Endothelial cell of umbilical vein (primary cell): Measurements from ENCODE around the gene TSC22D1. TPM values are rescaled to one million over a fixed set of nuclear protein-coding genes. Genes with fewer than 3 reads are reported as not detected.

ENCODE experiments used
- BruUV-seq: library from RNA; stranded (reverse); fragments of 400-500 nt; replicated peaks from 2 replicates; lab custom pipeline; 2021; lab: Mats Ljungman, UMichigan
- CTCF ChIA-PET: fragments of 300-600, 350-600 bp; sonication (Branson Sonifier 250); formaldehyde crosslinking; loops from one replicate; lab custom pipeline; 2021; ENCODE audit warnings: antibody characterized with exemption, inconsistent platforms; lab: Charles Lee
- POLR2A ChIA-PET: fragments of 300-600, 350-600 bp; sonication (Branson Sonifier 250); formaldehyde crosslinking; loops from one replicate; lab custom pipeline; 2021; ENCODE audit warnings: antibody characterized with exemption, inconsistent platforms; lab: Charles Lee
- DNase-seq: peaks from one replicate; pipeline ENCODE4 v3.0.0-alpha.2; 2011; ENCODE audit warnings: low read depth, low spot score
- FAIRE-seq: peaks from 2 replicates; lab custom pipeline; 2011; peaks lifted over from hg19 to GRCh38; lab: Jason Lieb, UNC
- H2AFZ ChIP-seq: 2 replicates; pipeline ENCODE4 v1.6.0; 2012; ENCODE audit warnings: low read depth, low read length, control low read depth, inconsistent platforms
- H3K27ac ChIP-seq: 2 replicates; pipeline ENCODE4 v1.5.1; 2011; ENCODE audit warnings: low read depth, mild to moderate bottlenecking, control low read depth, low read length, moderate library complexity; ENCODE audit not compliant: insufficient read depth
- H3K27me3 ChIP-seq, 2 experiments: 2 replicates each; pipeline versions ENCODE4 v1.6.0 to v1.6.1; 2011; ENCODE audit warnings: low read length in 2 of 2, mixed read lengths in 1 of 2; ENCODE audit not compliant: control insufficient read depth in 2 of 2, insufficient read depth in 2 of 2
- H3K36me3 ChIP-seq, 2 experiments: 2 replicates in 1 of 2; 3 replicates in 1 of 2; pipeline ENCODE4 v1.5.1; 2011; ENCODE audit warnings: low read length in 2 of 2, mild to moderate bottlenecking in 1 of 2, moderate library complexity in 1 of 2; ENCODE audit not compliant: control insufficient read depth in 2 of 2, insufficient read depth in 2 of 2; ENCODE audit errors: extremely low read depth in 1 of 2
- H3K4me1 ChIP-seq: 3 replicates; pipeline ENCODE4 v1.5.1; 2011; ENCODE audit warnings: mild to moderate bottlenecking, low read length; ENCODE audit not compliant: control insufficient read depth, insufficient read depth; ENCODE audit errors: extremely low read depth
- H3K4me2 ChIP-seq: 2 replicates; pipeline ENCODE4 v1.6.1; 2011; ENCODE audit warnings: low read length, control low read depth, mixed read lengths; ENCODE audit not compliant: insufficient read depth
- H3K4me3 ChIP-seq, 3 experiments: fragments of 200-600 bp in 1 of 3; sonication (generic), shearing (Covaris generic) in 1 of 3; replicated peaks in 1 of 3; 2 replicates each; pipeline ENCODE4 v1.5.1; 2011 to 2016; ENCODE audit warnings: control low read depth in 3 of 3, low read length in 3 of 3, mild to moderate bottlenecking in 2 of 3, inconsistent platforms in 1 of 3, low read depth in 1 of 3, moderate library complexity in 1 of 3; ENCODE audit not compliant: insufficient read depth in 1 of 3
- H3K79me2 ChIP-seq: 2 replicates; pipeline ENCODE4 v1.6.0; 2012; ENCODE audit warnings: low read length, inconsistent platforms; ENCODE audit not compliant: control insufficient read depth, insufficient read depth
- H3K9ac ChIP-seq: replicated peaks from 2 replicates; pipeline ENCODE3; 2011; ENCODE audit warnings: low read length, control low read depth; ENCODE audit not compliant: insufficient read depth; ENCODE audit errors: extremely low read depth
- H3K9me1 ChIP-seq: replicated peaks from 3 replicates; pipeline ENCODE4 v1.6.0; 2011; ENCODE audit warnings: mild to moderate bottlenecking, low read length; ENCODE audit not compliant: control insufficient read depth, insufficient read depth; ENCODE audit errors: extremely low read depth
- H3K9me3 ChIP-seq: replicated peaks from 2 replicates; pipeline ENCODE4 v1.5.1; 2012; ENCODE audit warnings: low read length, inconsistent platforms; ENCODE audit not compliant: control insufficient read depth, insufficient read depth
- H4K20me1 ChIP-seq: replicated peaks from 2 replicates; pipeline ENCODE3; 2011; ENCODE audit warnings: mild to moderate bottlenecking, low read length; ENCODE audit not compliant: control insufficient read depth, insufficient read depth; ENCODE audit errors: extremely low read depth
- CTCF ChIP-seq, 2 donors: IDR thresholded peaks; 1 replicate in 1 of 2; 2 replicates in 1 of 2; pipeline ENCODE4 v1.5.1; 2011; ENCODE audit warnings: low read length in 2 of 2, mild to moderate bottlenecking in 2 of 2, moderate library complexity in 2 of 2, control low read depth in 1 of 2, inconsistent platforms in 1 of 2, low read depth in 1 of 2; ENCODE audit not compliant: insufficient read depth in 1 of 2; ENCODE audit errors: extremely low read depth in 1 of 2
- EZH2 ChIP-seq: IDR thresholded peaks from 2 replicates; pipeline ENCODE4 v1.6.1; 2012; ENCODE audit warnings: borderline replicate concordance, low read depth, mild to moderate bottlenecking, moderate library complexity, low read length, inconsistent platforms; ENCODE audit not compliant: severe bottlenecking
- FOS ChIP-seq: IDR thresholded peaks from 2 replicates; pipeline ENCODE4 v1.6.1; 2011; ENCODE audit warnings: mild to moderate bottlenecking, low read length, moderate library complexity, borderline replicate concordance; ENCODE audit not compliant: insufficient read depth
- GATA2 ChIP-seq: IDR thresholded peaks from 2 replicates; pipeline ENCODE4 v1.7.0; 2011; ENCODE audit warnings: low read depth, mild to moderate bottlenecking, moderate library complexity, mixed read lengths, low read length; ENCODE audit not compliant: insufficient read length, insufficient read depth
- JUN ChIP-seq: IDR thresholded peaks from 2 replicates; pipeline ENCODE4 v1.6.1; 2011; ENCODE audit warnings: borderline replicate concordance, low read depth; ENCODE audit not compliant: insufficient read length, insufficient read depth
- MAX ChIP-seq: IDR thresholded peaks from 2 replicates; pipeline ENCODE4 v1.6.1; 2011; ENCODE audit not compliant: insufficient read depth, insufficient read length
- MYC ChIP-seq: IDR thresholded peaks from one replicate; pipeline ENCODE4 v1.6.1; 2011; ENCODE audit warnings: mild to moderate bottlenecking, low read depth, low read length
- POLR2A ChIP-seq: IDR thresholded peaks from 2 replicates; pipeline ENCODE4 v1.6.1; 2012; ENCODE audit warnings: low read depth, mild to moderate bottlenecking, control low read depth, low read length
- POLR2AphosphoS5 ChIP-seq: IDR thresholded peaks from 2 replicates; pipeline ENCODE4 v1.6.1; 2012; ENCODE audit warnings: low read depth, mild to moderate bottlenecking, control low read depth, low read length, moderate library complexity; ENCODE audit not compliant: insufficient read depth
- dilution Hi-C: fragments of 300-500 bp; cut with MboI; formaldehyde crosslinking; loops from one replicate; pipeline ENCODE4 v1.15.0; 2019; ENCODE audit warnings: low sequenced_read_pairs; ENCODE audit not compliant: extremely low pct_ligation_motif_present
- intact Hi-C: fragments of 100-400 bp; cut with micrococcal nuclease; formaldehyde crosslinking; loops from one replicate; pipeline ENCODE4 v1.10.0; 2022
- polyA plus RNA-seq, 4 experiments: library from polyadenylated mRNA; depleted of rRNA in 3 of 4; stranded (reverse) in 3 of 4; unstranded in 1 of 4; fragments of >200 nt; gene quantifications; 2 replicates each; pipeline versions ENCODE4 v1.2.1 to v1.2.3, GENCODE V29; 2011 to 2012; ENCODE audit warnings: missing spikeins in 1 of 4
- total RNA-seq: library from RNA; stranded (reverse); gene quantifications from 2 replicates; pipeline ENCODE4 v1.2.3, GENCODE V29; 2021

The TSC22D1 gene
- total and polyA plus RNA-seq, 2 donors (not counting 3 experiments of a cell fraction or from before 2014, with no cell fraction given): 47.7 to 51.8 TPM

GRCh38 chr13:44471686-44472085 lies 104.4 kb downstream of the TSC22D1 start:
- peak overlapping the region; percentile 90 for H3K4me2 ChIP-seq

More at GRCh38 chr13:44471686-44472085, 104.4 kb downstream of the TSC22D1 start:
- H2AFZ ChIP-seq: no peak overlapping the region
- H4K20me1 ChIP-seq: no peaks in the 10 kb centered on the region
- no peaks in the 10 kb centered on the region for H3K9me1 ChIP-seq
- H3K27me3 ChIP-seq: no peaks in the 10 kb centered on the region
- CTCF ChIA-PET: interaction anchor here (0.7 to 3.7 kb wide), 11 partner anchors 8 to 577 kb away, joined by 3 to 46 read pairs (median 4); no protein-coding TSS in a partner anchor
- H3K4me3 ChIP-seq: peak overlapping the region in 1 of 3 experiments; percentile 50
- BruUV-seq: no TSS peak
- intact Hi-C loops (loop anchor here (1.0 kb wide), 6 partner anchors 34 to 566 kb away; no protein-coding TSS in a partner anchor), dilution Hi-C loops (loop anchor here (25.0 kb wide), 1 partner anchor 559 kb away; no protein-coding TSS in a partner anchor)
- H3K36me3 ChIP-seq: no peaks in the 10 kb centered on the region
- H3K4me1 ChIP-seq: peaks cover 29% of the 10 kb centered on the region
- peak; percentile 45 for DNase-seq
- TF ChIP-seq POLR2A (no peak), EZH2 (no peak), CTCF (IDR thresholded peaks at IDR 0.05; ENCODE audit: extremely low read depth in 1 of 2, insufficient read depth in 1 of 2, low read depth in 1 of 2, low read length in 2 of 2) (no peak), MYC (no peak), MAX (no peak), POLR2AphosphoS5 (no peak), JUN (peak; percentile 8), FOS (peak; percentile 28), GATA2 (peak; percentile 41)
- peak overlapping the region; percentile 51 for H3K27ac ChIP-seq
- no peaks in the 10 kb centered on the region for H3K79me2 ChIP-seq
- POLR2A ChIA-PET: no interaction called here
- H3K9ac ChIP-seq: peak overlapping the region; percentile 31
- H3K9me3 ChIP-seq: no peaks in the 10 kb centered on the region
- no peak for FAIRE-seq
